NB4 (cell line): ENCODE measurements around the gene COX7C.

ENCODE experiments used
- DNase-seq: peaks from one replicate; pipeline ENCODE4 v3.0.0; 2010; ENCODE audit warnings: low read depth
- H3K4me3 ChIP-seq: one replicate; pipeline ENCODE4 v1.5.1; 2011; ENCODE audit warnings: mild to moderate bottlenecking, low read depth, low read length, moderate library complexity
- MAX ChIP-seq: IDR thresholded peaks from 2 replicates; pipeline ENCODE4 v1.6.1; 2011; ENCODE audit warnings: low read depth, low read length
- MYC ChIP-seq: IDR thresholded peaks from 2 replicates; pipeline ENCODE4 v1.6.1; 2011; ENCODE audit warnings: low read depth, low read length
- POLR2A ChIP-seq: IDR thresholded peaks from 2 replicates; pipeline ENCODE4 v1.6.1; 2011; ENCODE audit warnings: mild to moderate bottlenecking; ENCODE audit not compliant: insufficient read length; ENCODE audit errors: extremely low read depth
- TF ChIP-seq, protein P1 (sequence below): IDR thresholded peaks from one replicate; pipeline ENCODE4 v1.5.1; 2012; ENCODE audit warnings: low read depth, low read length

COX7C gene

GRCh38 chr5:86596476-86596875, 21.3 kb upstream of the COX7C start:
- no peak for TF ChIP-seq MAX
- TF ChIP-seq MYC: no peak
- TF ChIP-seq, protein P1, sequence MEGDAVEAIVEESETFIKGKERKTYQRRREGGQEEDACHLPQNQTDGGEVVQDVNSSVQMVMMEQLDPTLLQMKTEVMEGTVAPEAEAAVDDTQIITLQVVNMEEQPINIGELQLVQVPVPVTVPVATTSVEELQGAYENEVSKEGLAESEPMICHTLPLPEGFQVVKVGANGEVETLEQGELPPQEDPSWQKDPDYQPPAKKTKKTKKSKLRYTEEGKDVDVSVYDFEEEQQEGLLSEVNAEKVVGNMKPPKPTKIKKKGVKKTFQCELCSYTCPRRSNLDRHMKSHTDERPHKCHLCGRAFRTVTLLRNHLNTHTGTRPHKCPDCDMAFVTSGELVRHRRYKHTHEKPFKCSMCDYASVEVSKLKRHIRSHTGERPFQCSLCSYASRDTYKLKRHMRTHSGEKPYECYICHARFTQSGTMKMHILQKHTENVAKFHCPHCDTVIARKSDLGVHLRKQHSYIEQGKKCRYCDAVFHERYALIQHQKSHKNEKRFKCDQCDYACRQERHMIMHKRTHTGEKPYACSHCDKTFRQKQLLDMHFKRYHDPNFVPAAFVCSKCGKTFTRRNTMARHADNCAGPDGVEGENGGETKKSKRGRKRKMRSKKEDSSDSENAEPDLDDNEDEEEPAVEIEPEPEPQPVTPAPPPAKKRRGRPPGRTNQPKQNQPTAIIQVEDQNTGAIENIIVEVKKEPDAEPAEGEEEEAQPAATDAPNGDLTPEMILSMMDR: no peak
- TF ChIP-seq POLR2A: no peak

GRCh38 chr5:86605881-86606280, 11.9 kb upstream of the COX7C start:
- DNase-seq: no peak
- TF ChIP-seq POLR2A (no peak), MAX (no peak), MYC (no peak)
- TF ChIP-seq, protein P1: no peak
- H3K4me3 ChIP-seq: no peak overlapping the region

More at GRCh38 chr5:86596476-86596875, 21.3 kb upstream of the COX7C start:
- no peak overlapping the region for H3K4me3 ChIP-seq
- no peak for DNase-seq

- DNase-seq: no peak
- no peak overlapping the region for H3K4me3 ChIP-seq
- TF ChIP-seq POLR2A (no peak), MAX (no peak), MYC (no peak)
- TF ChIP-seq, protein P1: no peak
Measured at GRCh38 chr5:86613455-86613854, 4.3 kb upstream of the COX7C start.

DNA sequence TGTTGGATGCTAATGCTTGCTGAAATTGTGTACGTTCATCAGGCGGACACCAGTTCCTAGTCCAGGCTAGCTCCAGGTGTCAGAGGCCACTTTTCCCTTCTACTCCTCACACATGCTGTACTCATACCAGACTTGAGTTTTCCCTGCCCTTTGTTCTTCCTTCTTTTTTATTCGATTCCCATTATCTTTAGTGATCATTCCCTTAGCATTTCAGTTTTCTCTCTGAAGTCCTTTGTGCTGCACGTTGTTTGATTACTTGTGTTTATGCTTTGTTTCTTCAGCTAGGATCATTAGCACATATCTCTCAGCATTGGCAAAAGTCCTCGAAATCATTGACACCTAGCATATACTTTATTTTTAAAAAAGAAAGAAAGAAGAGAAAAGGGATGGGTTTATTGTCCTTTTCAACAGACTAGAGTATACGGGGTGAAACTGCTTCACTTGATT, 409 bp upstream of the COX7C start:
- peak; percentile 5 for DNase-seq
- TF ChIP-seq POLR2A (no peak), MAX (no peak), MYC (no peak)
- TF ChIP-seq, protein P1: no peak
- no peak overlapping the region for H3K4me3 ChIP-seq

- no peak overlapping the region for H3K4me3 ChIP-seq
- peak; percentile 52 for DNase-seq
- TF ChIP-seq, protein P1: no peak
- TF ChIP-seq POLR2A (no peak), MAX (no peak), MYC (no peak)
Measured at GRCh38 chr5:86623785-86624483, 6.2 kb downstream of the COX7C start.
